HG02678 (cell line): Measurements from ENCODE around the gene IQSEC1.

ENCODE experiments used
- ATAC-seq: cut with Tn5 transposase; IDR thresholded peaks from one replicate; pipeline ENCODE4 v1.9.1; 2021; ENCODE audit warnings: mild to moderate bottlenecking, moderate library complexity; ENCODE audit not compliant: unreplicated experiment

Gene IQSEC1

GRCh38 chr3:13107661-13108060, 34.4 kb upstream of the IQSEC1 start:
- no peak for ATAC-seq

DNA sequence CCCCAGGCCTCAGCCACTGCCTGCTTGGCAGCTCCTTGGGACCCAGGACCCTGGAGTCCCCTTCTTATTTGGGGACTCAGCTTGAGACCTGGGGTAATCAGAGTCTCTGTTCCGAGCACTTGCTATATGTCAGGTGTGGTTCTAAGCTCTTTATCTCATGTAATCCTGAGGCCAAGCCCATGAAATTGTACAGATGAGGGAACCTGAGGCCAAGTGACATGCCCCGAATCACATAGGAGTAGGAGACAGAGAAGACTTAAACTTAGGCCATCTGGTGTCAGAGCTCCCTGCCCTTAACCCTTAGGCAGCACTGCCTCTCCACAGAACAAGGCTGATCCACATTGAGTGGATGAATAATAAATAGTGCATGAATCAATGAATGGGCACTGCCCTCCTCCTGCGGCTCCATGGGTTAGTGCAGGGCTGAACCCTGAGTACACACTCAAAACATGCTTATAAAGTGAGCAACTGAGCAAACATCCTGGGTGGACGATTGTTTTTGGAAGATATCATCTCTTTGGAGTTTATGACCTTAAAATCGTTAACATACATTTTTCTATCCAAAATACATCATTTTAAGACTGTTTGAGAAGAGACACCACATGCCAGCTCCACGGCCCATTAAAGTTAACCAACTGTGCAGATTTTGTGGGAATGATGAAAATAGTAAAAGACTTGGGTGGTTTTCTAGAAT, 33.2 kb upstream of the IQSEC1 start:
- ATAC-seq, result no peak

GRCh38 chr3:13105896-13106250, 32.6 kb upstream of the IQSEC1 start:
- no peak for ATAC-seq

DNA sequence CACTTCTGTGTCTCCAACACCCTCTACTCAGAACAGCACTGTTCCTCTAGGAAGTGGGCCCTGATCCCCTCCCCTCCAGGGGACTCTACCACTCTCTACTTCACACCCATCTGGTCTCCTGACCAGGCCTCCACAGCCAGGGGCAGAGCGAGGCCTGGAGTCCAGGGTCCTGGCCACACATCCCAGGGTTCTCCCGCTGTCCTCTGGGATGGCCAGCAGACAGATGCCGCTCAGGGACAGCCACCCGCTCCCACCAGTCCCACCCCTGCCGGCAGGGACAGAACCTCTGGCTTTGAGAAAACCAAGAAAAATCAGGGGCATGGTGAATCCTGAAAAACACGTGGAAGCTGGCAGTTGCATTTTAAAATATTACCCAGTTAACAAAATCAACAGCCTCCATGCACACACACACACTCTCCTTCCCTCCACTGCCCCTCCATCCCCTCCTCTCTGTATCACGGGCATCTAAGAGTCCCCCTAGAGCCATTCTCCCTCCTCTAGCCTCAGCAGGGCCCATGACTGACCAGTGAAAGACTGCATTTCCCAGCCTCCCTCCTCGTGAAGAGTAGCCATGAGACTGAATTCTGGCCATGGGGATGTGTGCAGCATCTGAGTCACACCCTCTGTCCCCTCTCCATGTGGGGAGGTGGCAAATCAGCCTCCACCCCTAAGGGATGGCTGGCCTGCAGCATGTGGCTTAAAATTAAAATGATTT, 32.1 kb upstream of the IQSEC1 start:
- ATAC-seq, result no peak

DNA sequence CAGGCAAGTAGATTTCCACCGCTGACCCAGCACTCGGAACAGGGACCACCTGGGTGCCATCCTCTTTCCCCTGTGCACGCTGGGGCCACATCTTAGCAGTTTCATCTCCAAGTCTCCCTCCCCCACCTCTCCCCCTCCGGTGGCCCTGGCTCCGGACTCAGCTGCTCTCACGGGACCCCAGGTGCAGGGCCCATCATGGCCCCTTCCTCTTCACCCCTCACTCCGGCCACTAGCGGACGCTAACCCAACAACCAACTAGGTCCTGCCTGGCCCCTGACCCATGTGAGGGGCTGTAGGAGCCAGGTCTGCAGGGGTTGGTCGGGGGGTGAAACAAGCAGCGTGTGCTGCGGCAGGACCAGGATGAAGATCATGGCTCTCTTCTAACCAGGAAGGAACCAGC, 31.3 kb upstream of the IQSEC1 start:
- ATAC-seq, result no peak

DNA sequence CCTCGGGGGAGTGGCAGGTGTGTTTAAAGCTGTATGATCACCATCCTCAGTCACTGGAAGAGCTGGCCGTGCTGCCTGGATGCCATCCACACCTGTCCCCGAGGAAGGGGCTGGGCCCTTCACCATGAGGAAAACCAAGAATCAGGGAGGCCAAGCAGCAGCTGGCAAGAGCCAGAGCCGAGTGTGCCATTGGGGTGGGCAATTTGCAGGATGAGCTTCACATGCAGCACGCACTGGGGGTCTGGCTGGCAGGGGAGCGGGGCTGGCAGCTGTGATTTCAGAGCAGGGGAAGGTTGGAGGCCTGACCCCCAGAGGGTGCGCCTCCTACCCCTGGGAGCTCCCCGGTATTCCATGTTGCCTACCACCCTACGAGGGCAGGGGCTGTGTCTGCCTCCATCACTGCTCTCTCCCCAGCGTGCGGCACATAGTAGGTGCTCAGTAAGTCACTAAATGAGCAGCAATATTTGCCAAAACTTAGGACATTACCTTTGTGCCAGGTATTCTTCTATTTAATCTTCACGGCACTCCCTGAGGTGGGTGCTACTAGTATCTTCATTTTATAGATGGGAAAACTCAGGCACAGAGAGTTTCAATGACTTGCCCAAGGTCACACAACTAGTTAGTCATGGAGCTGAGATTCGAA, 30.3 kb upstream of the IQSEC1 start:
- ATAC-seq, result no peak

GRCh38 chr3:13102386-13103345, 29.4 kb upstream of the IQSEC1 start:
- ATAC-seq, result no peak

DNA sequence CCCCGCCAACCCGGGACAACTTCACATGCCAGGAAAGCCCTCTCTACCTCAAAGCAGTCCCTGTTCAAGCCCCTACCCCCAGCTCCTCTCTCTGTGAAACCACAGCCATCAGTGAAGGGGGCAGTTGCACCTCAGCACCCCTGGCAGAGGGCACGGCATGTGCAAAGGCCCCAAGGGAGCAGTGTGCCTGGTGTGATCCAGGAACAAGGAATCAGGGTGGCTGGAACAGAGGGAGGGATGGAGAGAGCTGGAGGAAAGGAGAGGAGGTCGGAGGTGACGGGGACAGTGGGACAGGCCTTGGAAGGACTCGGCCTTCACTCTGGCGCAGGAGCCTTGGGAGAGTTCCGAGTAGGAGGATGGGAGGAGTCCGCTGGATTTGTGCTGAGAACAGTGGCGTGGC, 26.5 kb upstream of the IQSEC1 start:
- ATAC-seq, result no peak

DNA sequence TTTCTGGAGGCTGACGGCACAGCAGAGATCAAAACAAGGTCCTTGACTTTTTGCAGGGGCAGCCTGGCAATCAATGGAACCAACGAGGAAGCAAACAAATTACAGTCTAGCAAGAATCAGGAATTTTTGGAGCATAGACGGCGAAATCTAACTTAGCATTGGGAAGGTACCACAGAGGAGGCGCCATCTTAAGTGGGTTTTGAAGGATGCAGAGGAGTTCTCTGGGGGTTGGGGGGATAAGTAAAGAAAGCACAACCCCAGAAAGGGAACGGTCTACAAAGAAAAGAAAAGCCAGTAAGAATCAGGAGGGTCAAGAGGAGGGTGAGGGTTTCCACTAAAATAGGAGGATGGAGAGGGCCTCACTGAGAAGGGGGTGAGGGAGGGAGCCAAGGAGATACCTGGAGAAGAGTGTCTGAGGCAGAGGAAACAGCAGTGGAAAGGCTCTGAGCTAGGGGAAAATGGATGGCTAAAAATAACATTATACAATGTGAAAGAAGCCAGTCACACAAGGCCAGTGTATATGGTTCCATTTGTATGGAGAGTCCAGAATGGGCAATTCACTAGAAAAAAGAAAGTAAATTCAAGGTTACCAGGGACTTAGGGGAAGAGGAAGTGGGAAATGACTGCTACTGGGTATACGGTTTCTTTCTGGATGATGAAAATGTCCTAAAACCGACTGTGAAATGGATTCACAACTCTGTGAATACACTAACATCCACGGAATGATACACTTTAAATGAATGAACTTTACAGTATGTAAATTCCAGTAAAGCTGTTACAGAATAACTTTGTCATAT, 25.2 kb upstream of the IQSEC1 start:
- ATAC-seq, result no peak

- ATAC-seq, result no peak
Observed at GRCh38 chr3:13096356-13096755, 23.1 kb upstream of the IQSEC1 start.

DNA sequence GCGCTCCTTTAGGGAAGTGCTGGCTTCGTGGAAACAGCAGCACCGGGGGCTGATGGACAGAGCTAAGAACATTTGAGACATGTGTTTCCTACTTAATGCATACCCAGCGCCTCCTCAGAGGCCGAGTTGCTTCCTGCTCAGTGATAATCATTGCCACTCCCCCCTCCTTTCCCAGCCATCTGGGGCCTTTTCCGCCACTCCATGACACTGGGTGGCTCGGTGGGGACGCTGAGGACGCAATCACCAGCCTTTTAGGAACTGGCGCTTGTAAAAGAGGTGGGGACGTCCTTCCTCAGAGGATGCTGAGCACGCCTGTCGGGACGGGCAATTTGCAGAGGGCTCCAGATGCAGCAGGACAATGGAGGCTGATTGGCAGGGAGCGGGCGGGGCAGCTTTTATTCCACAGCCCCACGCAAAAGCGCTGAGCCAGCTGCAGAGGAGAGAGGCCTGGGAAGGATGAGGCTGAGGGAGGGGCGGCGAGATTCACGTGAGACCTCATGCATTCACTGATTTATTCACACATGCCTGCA, 22.2 kb upstream of the IQSEC1 start:
- no peak for ATAC-seq

- no peak for ATAC-seq
Observed at GRCh38 chr3:13093687-13094086, 20.5 kb upstream of the IQSEC1 start.

DNA sequence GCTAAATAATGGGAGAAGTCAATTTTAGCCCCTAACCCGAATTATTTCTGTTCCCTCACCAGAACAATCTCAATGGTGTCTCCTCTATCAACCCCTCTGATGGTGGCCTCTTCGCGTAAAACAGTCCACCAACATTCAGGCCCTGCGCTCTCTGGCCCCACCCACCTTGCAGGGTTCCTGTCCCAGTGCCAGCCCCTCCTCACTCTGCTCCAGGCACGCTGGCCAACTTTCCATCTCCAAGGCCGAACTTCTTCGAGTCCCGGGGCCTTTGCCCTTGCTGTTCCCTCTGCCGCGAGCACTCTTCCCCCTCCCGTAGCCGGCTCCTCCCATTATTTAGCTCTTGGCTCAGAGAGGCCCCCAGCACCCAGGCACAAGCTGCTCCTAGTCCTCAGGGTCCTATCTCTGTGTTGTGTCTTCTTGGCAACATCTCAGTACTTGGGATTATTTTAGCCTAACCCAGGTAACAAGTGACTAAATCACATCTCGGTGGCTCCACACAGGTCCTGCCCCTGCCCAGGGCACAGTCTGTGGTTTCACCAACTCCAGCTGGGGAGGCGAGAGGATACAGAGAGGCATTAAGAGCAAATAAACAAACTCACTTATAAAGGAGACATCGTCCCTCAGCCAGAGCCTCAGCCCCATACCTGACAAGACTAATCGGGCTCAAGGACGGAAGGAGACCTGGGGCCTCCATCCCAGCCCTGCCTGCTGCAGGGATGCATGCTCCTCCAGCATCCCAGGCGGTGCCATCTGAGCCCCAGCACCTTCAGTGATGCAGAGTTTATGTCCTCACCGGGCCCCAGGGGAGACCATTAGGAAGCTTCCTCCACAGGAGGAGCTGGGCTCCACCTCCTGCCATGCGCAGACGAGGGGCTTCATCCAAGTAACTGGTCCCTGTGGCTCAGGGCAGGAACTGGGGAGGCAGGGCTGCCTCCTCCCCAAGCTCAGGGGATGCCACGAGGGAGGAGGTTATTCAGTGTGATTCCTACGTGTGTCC, 19.7 kb upstream of the IQSEC1 start:
- no peak for ATAC-seq

DNA sequence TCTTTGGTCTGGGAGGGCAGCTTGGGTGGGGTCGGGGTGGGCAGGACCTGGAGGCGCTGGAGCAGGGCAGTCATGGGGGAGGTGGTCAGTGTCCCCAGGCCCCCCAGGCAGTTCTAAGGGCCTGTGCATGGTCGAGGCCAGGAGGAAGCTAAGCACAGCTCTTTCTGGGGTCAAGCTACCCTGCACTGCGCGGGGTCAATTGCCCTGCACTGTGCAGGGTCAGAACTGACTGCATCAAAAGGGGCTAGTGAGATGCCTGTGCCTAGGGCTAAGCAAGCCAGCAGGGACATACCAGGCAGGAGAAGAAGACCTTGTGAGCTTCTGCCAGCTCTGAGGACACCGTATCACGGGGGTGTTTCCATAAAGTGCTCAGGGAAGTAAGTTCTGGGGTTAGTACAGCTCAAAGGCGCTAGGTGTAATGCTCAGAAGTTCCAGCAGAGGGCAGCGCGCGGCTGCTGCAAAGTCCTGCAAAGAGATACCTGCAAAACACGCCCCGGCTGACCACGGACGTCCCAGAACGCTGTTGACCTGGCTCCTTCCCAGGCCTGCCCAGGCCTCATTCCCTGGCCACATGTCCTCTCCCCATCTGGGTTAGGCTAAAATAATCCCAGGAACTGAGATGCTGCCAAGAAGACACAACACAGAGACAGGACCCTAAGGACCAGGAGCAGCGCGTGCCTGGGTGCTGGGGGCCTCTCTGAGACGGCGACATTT, 18.8 kb upstream of the IQSEC1 start:
- no peak for ATAC-seq

- peak; percentile 61 for ATAC-seq
Observed at GRCh38 chr3:13088028-13089006, 15.1 kb upstream of the IQSEC1 start.

- no peak for ATAC-seq
Observed at GRCh38 chr3:13087320-13087990, 14.2 kb upstream of the IQSEC1 start.
